MM.1S (cell line): ENCODE data around the gene LNPEP.

ENCODE experiments used
- DNase-seq: peaks from one replicate; pipeline ENCODE4 v3.0.0-alpha.2; 2015
- H2AFZ ChIP-seq: fragments of 300-600 bp; sonication (generic); 2 replicates; pipeline ENCODE4 v1.6.0; 2016; ENCODE audit warnings: antibody characterized with exemption, low read length
- H3F3A ChIP-seq: fragments of 300-600 bp; sonication (generic); 2 replicates; pipeline ENCODE4 v1.6.1; 2016; ENCODE audit warnings: mild to moderate bottlenecking, antibody characterized with exemption, low read length, moderate library complexity, mixed read lengths; ENCODE audit not compliant: insufficient read depth
- H3K27ac ChIP-seq: fragments of 300-600 bp; sonication (generic); 2 replicates; pipeline ENCODE4 v1.5.1; 2016; ENCODE audit warnings: mild to moderate bottlenecking, low read length
- H3K27me3 ChIP-seq: fragments of 300-600 bp; sonication (generic); replicated peaks from 2 replicates; pipeline ENCODE4 v1.6.0; 2016; ENCODE audit warnings: low read length; ENCODE audit not compliant: insufficient read depth
- H3K36me3 ChIP-seq: fragments of 300-600 bp; sonication (generic); replicated peaks from 2 replicates; pipeline ENCODE4 v1.6.1; 2016; ENCODE audit warnings: mild to moderate bottlenecking, low read length, mixed read lengths; ENCODE audit not compliant: insufficient read depth
- H3K4me1 ChIP-seq: fragments of 300-600 bp; sonication (generic); 2 replicates; pipeline ENCODE4 v1.6.1; 2016; ENCODE audit warnings: low read length, mixed read lengths
- H3K4me2 ChIP-seq: fragments of 300-600 bp; sonication (generic); 2 replicates; pipeline ENCODE4 v1.6.0; 2016; ENCODE audit warnings: low read depth, low read length
- H3K4me3 ChIP-seq: fragments of 300-600 bp; sonication (generic); 2 replicates; pipeline ENCODE4 v1.5.1; 2016; ENCODE audit warnings: low read length, mixed read lengths
- H3K79me2 ChIP-seq: fragments of 300-600 bp; sonication (generic); 2 replicates; pipeline ENCODE4 v1.6.1; 2016; ENCODE audit warnings: mixed run types, low read length, mixed read lengths
- H3K9ac ChIP-seq: fragments of 300-600 bp; sonication (generic); 2 replicates; pipeline ENCODE4 v1.6.1; 2016; ENCODE audit warnings: low read length, mixed read lengths
- H3K9me2 ChIP-seq: fragments of 300-600 bp; sonication (generic); replicated peaks from 2 replicates; pipeline ENCODE4 v1.6.1; 2016; ENCODE audit warnings: mild to moderate bottlenecking, low read length, mixed read lengths; ENCODE audit not compliant: insufficient read depth
- H3K9me3 ChIP-seq: fragments of 300-600 bp; sonication (generic); replicated peaks from 2 replicates; pipeline ENCODE4 v1.6.1; 2016; ENCODE audit warnings: mild to moderate bottlenecking, low read length, mixed read lengths; ENCODE audit not compliant: insufficient read depth
- H4K20me1 ChIP-seq: fragments of 300-600 bp; sonication (generic); 2 replicates; pipeline ENCODE4 v1.6.1; 2016; ENCODE audit warnings: mild to moderate bottlenecking, low read length, moderate library complexity, mixed read lengths; ENCODE audit not compliant: insufficient read depth
- CTCF ChIP-seq: fragments of 300-600 bp; sonication (generic); IDR thresholded peaks from 2 replicates; pipeline ENCODE4 v1.5.1; 2016; ENCODE audit warnings: antibody characterized with exemption, low read length, mixed read lengths
- EZH2 ChIP-seq: fragments of 300-600 bp; sonication (generic); optimal IDR thresholded peaks from 2 replicates; pipeline ENCODE3; 2017; ENCODE audit warnings: low read depth, mild to moderate bottlenecking, antibody characterized with exemption, low read length, mixed read lengths
- EZH2phosphoT487 ChIP-seq: fragments of 300-600 bp; sonication (generic); IDR thresholded peaks from 2 replicates; pipeline ENCODE4 v1.6.1; 2018; ENCODE audit warnings: antibody characterized with exemption, low read length

LNPEP gene

DNA sequence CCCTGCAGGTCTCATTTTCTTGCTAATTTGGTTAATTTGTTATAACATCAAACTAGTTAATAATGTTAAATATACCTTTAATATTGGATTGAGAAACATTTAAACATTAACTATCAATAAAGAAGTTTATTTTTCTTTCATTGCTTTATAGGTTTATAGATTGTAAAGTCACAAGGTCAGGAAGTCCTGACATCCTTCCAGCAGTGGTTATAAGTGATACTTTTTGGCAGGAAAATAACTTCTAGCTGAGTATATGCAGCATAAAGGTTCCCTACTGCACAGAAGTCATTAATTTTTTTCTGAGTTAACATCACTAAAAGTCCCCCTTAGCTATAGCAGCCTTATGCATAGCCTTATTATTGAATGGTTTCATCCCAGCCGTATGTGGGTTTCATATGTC, 85.5 kb downstream of the LNPEP start:
- Histone ChIP-seq H3K9ac (no peak overlapping the region), H2AFZ (no peak overlapping the region), H4K20me1 (no peaks in the 10 kb centered on the region), H3K4me1 (no peaks in the 10 kb centered on the region), H3K27ac (no peak overlapping the region), H3K79me2 (no peaks in the 10 kb centered on the region), H3F3A (no peaks in the 10 kb centered on the region), H3K36me3 (no peaks in the 10 kb centered on the region), H3K4me3 (no peak overlapping the region), H3K9me2 (no peaks in the 10 kb centered on the region), H3K9me3 (no peaks in the 10 kb centered on the region), H3K4me2 (no peak overlapping the region), H3K27me3 (no peaks in the 10 kb centered on the region)
- no peak for TF ChIP-seq EZH2phosphoT487
- no peak for DNase-seq

DNA sequence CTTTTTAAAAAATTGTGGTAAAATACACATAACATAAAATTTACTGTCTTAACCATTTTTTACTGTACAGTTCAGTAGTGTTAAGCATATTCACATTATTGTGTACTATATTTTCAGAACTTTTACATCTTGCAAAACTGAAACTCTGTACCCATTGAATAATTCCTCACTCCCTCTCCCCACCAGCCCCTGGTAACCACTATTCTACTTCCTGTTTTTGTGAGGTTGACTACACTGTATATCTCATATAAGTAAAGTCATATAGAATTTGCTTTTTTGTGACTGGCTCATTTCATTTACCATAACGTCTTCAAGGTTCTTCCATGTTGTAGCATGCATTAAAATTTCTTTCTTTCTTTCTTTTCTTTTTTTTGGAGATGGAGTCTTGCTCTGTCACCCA, 87.0 kb downstream of the LNPEP start:
- Histone ChIP-seq H3K9me3 (no peaks in the 10 kb centered on the region), H3K27ac (no peak overlapping the region), H3K79me2 (no peaks in the 10 kb centered on the region), H3K4me1 (no peaks in the 10 kb centered on the region), H3K9me2 (no peaks in the 10 kb centered on the region), H4K20me1 (no peaks in the 10 kb centered on the region), H2AFZ (no peak overlapping the region), H3K4me3 (no peak overlapping the region), H3K4me2 (no peak overlapping the region), H3K9ac (no peak overlapping the region), H3K36me3 (0 out of 2 replicates have a peak, but pooled peaks cover 4% of the 10 kb centered on the region), H3K27me3 (no peaks in the 10 kb centered on the region), H3F3A (no peaks in the 10 kb centered on the region)
- TF ChIP-seq EZH2 (no peak), EZH2phosphoT487 (no peak), CTCF (no peak)
- no peak for DNase-seq

DNA sequence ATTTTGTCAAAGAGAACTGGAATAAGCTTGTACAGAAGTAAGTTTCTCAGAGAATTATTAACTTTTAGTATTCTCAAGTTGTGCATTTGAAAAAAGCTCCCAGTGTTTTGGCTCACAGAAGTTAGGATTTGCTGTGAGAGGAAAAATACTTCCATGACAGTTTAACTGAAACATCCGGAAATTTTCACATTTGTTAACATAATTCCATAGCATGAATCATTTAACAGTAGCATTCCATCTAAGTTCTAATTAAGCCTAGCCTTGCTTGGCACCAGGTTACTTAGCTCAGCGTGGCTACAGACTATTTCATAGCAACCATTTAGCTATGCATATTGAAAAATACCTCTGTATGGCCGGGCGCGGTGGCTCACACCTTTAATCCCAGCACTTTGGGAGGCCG, 90.8 kb downstream of the LNPEP start:
- H3K36me3 ChIP-seq, result 0 out of 2 replicates have a peak, but pooled peaks cover 4% of the 10 kb centered on the region
- no peaks in the 10 kb centered on the region for H3K79me2 ChIP-seq
- no peak overlapping the region for H3K4me3 ChIP-seq
- H3K4me2 ChIP-seq, result no peak overlapping the region
- no peaks in the 10 kb centered on the region for H3F3A ChIP-seq
- H3K27me3 ChIP-seq, result no peaks in the 10 kb centered on the region
- no peaks in the 10 kb centered on the region for H3K9me2 ChIP-seq
- H4K20me1 ChIP-seq, result no peaks in the 10 kb centered on the region
- H3K9me3 ChIP-seq, result no peaks in the 10 kb centered on the region
- TF ChIP-seq CTCF, result no peak
- no peak for DNase-seq
- no peaks in the 10 kb centered on the region for H3K4me1 ChIP-seq
- no peak overlapping the region for H3K9ac ChIP-seq
- H2AFZ ChIP-seq, result no peak overlapping the region
- H3K27ac ChIP-seq, result no peak overlapping the region

DNA sequence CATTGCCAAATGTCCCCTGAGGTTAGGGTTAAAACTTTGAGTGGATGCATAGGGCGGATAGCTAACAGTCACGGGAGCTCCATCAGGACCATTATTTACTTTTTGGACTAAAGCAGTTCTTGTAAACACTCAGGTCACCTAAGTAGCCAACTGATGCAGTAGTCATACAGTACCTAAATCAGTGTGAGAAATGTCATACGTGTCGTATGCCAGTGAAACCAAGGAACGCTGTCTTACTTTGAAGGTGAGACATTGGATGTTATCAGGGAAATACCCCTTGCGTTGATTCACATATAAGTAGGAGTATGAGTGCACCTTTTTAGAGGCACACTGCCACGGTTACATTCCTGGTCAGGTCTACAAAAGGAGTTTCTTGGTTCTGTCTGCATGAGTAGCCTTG, 101.9 kb downstream of the LNPEP start:
- no peak for TF ChIP-seq CTCF
- TF ChIP-seq EZH2phosphoT487, result no peak
- no peak for TF ChIP-seq EZH2
- Histone ChIP-seq H3K27ac (no peak overlapping the region), H3K4me2 (no peak overlapping the region), H3K27me3 (no peaks in the 10 kb centered on the region), H4K20me1 (no peaks in the 10 kb centered on the region), H3K9ac (no peak overlapping the region), H3K4me3 (no peak overlapping the region), H3K9me3 (no peaks in the 10 kb centered on the region), H3K36me3 (no peaks in the 10 kb centered on the region), H3K9me2 (no peaks in the 10 kb centered on the region), H3F3A (no peaks in the 10 kb centered on the region), H3K79me2 (no peaks in the 10 kb centered on the region), H2AFZ (no peak overlapping the region), H3K4me1 (no peaks in the 10 kb centered on the region)
- DNase-seq, result no peak
